ENCODE measurements around the gene ADGRA1. TPM values are rescaled to one million over a fixed set of nuclear protein-coding genes. Genes with fewer than 3 reads are reported as not detected.

The ADGRA1 gene
- total and polyA plus RNA-seq, 2 donors (not counting 3 experiments of a cell fraction or from before 2014, with no cell fraction given), result not detected

GRCh38 chr10:133166504-133166827 lies 78.7 kb downstream of the ADGRA1 start:
- DNase-seq (ENCODE audit: low read depth, low spot score), result no peak
- H3K4me2 ChIP-seq (ENCODE audit: insufficient read depth, low read length), result no peak overlapping the region
- intact Hi-C loops (cut with micrococcal nuclease), result no loop called here
- no peaks in the 10 kb centered on the region for H4K20me1 ChIP-seq (replicated peaks; ENCODE audit: control insufficient read depth, extremely low read depth, insufficient read depth, low read length)
- no peak overlapping the region for H3K9ac ChIP-seq (replicated peaks; ENCODE audit: extremely low read depth, insufficient read depth, low read length)
- H3K9me1 ChIP-seq (replicated peaks; ENCODE audit: control insufficient read depth, extremely low read depth, insufficient read depth, low read length), result no peaks in the 10 kb centered on the region
- no peaks in the 10 kb centered on the region for H3K9me3 ChIP-seq (replicated peaks; ENCODE audit: control insufficient read depth, insufficient read depth, low read length)
- H3K27ac ChIP-seq (ENCODE audit: insufficient read depth, low read depth, low read length), result no peak overlapping the region
- peaks cover 0 to under 1% of the 10 kb centered on the region in 2 experiments for H3K27me3 ChIP-seq (ENCODE audit: control insufficient read depth in 2 of 2, insufficient read depth in 2 of 2, low read length in 2 of 2)
- H3K4me3 ChIP-seq (replicated peaks in 1 of 3; ENCODE audit: insufficient read depth in 1 of 3, low read depth in 1 of 3, low read length in 3 of 3), result no peak overlapping the region
- H3K36me3 ChIP-seq (ENCODE audit: control insufficient read depth in 2 of 2, extremely low read depth in 1 of 2, insufficient read depth in 2 of 2, low read length in 2 of 2), result no peaks in the 10 kb centered on the region
- POLR2A ChIA-PET, result no interaction called here
- no TSS peak for BruUV-seq (replicated peaks)
- dilution Hi-C loops (cut with MboI; ENCODE audit: extremely low pct_ligation_motif_present, low sequenced_read_pairs), result no loop called here
- CTCF ChIA-PET, result no interaction called here
- TF ChIP-seq CTCF (IDR thresholded peaks at IDR 0.05; ENCODE audit: extremely low read depth in 1 of 2, insufficient read depth in 1 of 2, low read depth in 1 of 2, low read length in 2 of 2) (no peak), MYC (IDR thresholded peaks at IDR 0.05; ENCODE audit: low read depth, low read length) (no peak)
- no peaks in the 10 kb centered on the region for H3K4me1 ChIP-seq (ENCODE audit: control insufficient read depth, extremely low read depth, insufficient read depth, low read length)
- H3K79me2 ChIP-seq (ENCODE audit: control insufficient read depth, insufficient read depth, low read length), result no peaks in the 10 kb centered on the region
- H2AFZ ChIP-seq (ENCODE audit: low read depth, low read length), result no peak overlapping the region
- no peak for FAIRE-seq

DNA sequence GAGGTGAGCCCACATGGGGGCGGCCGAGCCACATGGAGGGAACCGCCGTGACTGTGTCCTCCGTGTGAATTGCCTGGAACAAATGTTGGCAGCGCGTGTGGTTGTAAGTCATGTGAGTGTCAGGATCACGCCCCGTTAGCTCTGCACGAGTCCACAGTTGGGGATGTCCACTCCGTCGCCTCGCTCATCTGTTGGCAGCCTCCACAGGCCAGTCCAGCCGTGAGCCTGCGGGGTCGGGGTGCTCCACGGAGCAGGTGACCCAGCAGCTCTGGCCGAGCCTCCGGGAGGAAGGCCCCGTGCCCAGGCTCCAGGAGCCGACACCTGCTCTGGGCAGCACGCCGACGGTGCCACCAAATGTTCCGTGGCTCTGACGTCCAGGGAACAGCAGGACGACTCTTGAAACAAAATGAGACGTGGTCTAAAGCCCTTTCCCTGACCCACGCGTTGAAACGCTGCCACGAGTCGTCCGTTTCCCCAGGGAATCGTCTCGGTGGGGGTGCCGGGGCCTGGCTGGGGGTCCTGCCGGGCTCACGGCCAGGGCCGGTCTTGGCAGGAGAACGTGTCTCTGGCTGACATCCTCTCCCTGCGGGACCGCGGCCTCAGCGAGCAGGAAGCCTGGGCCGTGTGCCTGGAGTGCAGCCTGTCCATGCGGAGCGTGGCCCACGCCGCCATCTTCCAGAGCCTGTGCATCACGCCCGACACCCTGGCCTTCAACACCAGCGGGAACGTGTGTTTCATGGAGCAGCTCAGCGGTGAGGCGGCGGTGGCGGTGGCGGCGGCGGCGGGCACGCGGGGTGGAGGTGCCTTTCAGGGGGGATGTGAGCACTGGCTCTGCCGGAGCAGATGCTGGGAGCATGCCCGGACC lies 79.3 kb downstream of the ADGRA1 start:
- Histone ChIP-seq H3K9ac (replicated peaks; ENCODE audit: extremely low read depth, insufficient read depth, low read length) (no peak overlapping the region), H3K36me3 (ENCODE audit: control insufficient read depth in 2 of 2, extremely low read depth in 1 of 2, insufficient read depth in 2 of 2, low read length in 2 of 2) (no peaks in the 10 kb centered on the region), H3K4me2 (ENCODE audit: insufficient read depth, low read length) (no peak overlapping the region), H2AFZ (ENCODE audit: low read depth, low read length) (no peak overlapping the region), H3K27me3 (ENCODE audit: control insufficient read depth in 2 of 2, insufficient read depth in 2 of 2, low read length in 2 of 2) (no peaks in the 10 kb centered on the region), H4K20me1 (replicated peaks; ENCODE audit: control insufficient read depth, extremely low read depth, insufficient read depth, low read length) (no peaks in the 10 kb centered on the region), H3K9me1 (replicated peaks; ENCODE audit: control insufficient read depth, extremely low read depth, insufficient read depth, low read length) (no peaks in the 10 kb centered on the region), H3K9me3 (replicated peaks; ENCODE audit: control insufficient read depth, insufficient read depth, low read length) (no peaks in the 10 kb centered on the region), H3K4me1 (ENCODE audit: control insufficient read depth, extremely low read depth, insufficient read depth, low read length) (no peaks in the 10 kb centered on the region), H3K27ac (ENCODE audit: insufficient read depth, low read depth, low read length) (no peak overlapping the region), H3K4me3 (replicated peaks in 1 of 3; ENCODE audit: insufficient read depth in 1 of 3, low read depth in 1 of 3, low read length in 3 of 3) (no peak overlapping the region), H3K79me2 (ENCODE audit: control insufficient read depth, insufficient read depth, low read length) (no peaks in the 10 kb centered on the region)
- FAIRE-seq, result no peak
- no peak for TF ChIP-seq JUN (IDR thresholded peaks at IDR 0.05; ENCODE audit: borderline replicate concordance, insufficient read depth, insufficient read length, low read depth)
- no peak for TF ChIP-seq POLR2AphosphoS5 (IDR thresholded peaks at IDR 0.05; ENCODE audit: insufficient read depth, low read depth, low read length)
- no peak for TF ChIP-seq EZH2 (IDR thresholded peaks at IDR 0.05; ENCODE audit: borderline replicate concordance, low read depth, low read length, severe bottlenecking)
- TF ChIP-seq CTCF (IDR thresholded peaks at IDR 0.05; ENCODE audit: extremely low read depth in 1 of 2, insufficient read depth in 1 of 2, low read depth in 1 of 2, low read length in 2 of 2), result no peak
- TF ChIP-seq, protein P1, sequence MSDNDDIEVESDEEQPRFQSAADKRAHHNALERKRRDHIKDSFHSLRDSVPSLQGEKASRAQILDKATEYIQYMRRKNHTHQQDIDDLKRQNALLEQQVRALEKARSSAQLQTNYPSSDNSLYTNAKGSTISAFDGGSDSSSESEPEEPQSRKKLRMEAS (IDR thresholded peaks at IDR 0.05; ENCODE audit: insufficient read depth, insufficient read length), result no peak
- no peak for TF ChIP-seq POLR2A (IDR thresholded peaks at IDR 0.05; ENCODE audit: low read depth, low read length)
- no peak for TF ChIP-seq FOS (IDR thresholded peaks at IDR 0.05; ENCODE audit: borderline replicate concordance, insufficient read depth, low read length)
- no peak for TF ChIP-seq GATA2 (IDR thresholded peaks at IDR 0.05; ENCODE audit: insufficient read depth, insufficient read length, low read depth, low read length)
- no peak for TF ChIP-seq MYC (IDR thresholded peaks at IDR 0.05; ENCODE audit: low read depth, low read length)
- intact Hi-C loops (cut with micrococcal nuclease) (no loop called here), dilution Hi-C loops (cut with MboI; ENCODE audit: extremely low pct_ligation_motif_present, low sequenced_read_pairs) (no loop called here)
- BruUV-seq (replicated peaks), result no TSS peak
- POLR2A ChIA-PET, result no interaction called here
- DNase-seq (ENCODE audit: low read depth, low spot score), result no peak
- CTCF ChIA-PET, result no interaction called here
